GM18909 (cell line): ENCODE results near the gene DMRTC2.
"Not testable (repeated sequence)": the region's sequence is repeated elsewhere in the genome, so short reads cannot be mapped to it uniquely, and the experiment has no call there.

Experiments used
- ATAC-seq: cut with Tn5 transposase; IDR thresholded peaks from one replicate; pipeline ENCODE4 v1.9.1; 2021; ENCODE audit warnings: mild to moderate bottlenecking; ENCODE audit not compliant: unreplicated experiment, poor library complexity

DMRTC2 gene

DNA sequence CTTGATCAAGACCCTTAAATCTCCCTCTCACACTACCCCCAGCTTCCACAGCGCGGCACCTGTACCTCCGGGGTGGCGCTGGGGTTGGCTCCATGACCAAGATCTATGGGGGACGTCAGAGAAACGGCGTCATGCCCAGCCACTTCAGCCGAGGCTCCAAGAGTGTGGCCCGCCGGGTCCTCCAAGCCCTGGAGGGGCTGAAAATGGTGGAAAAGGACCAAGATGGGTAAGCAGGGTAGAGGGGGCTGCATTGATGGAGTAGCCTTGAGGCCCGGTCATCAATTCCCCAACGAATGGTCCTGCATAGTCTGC is 24.1 kb downstream of the DMRTC2 start:
- ATAC-seq: no peak

DNA sequence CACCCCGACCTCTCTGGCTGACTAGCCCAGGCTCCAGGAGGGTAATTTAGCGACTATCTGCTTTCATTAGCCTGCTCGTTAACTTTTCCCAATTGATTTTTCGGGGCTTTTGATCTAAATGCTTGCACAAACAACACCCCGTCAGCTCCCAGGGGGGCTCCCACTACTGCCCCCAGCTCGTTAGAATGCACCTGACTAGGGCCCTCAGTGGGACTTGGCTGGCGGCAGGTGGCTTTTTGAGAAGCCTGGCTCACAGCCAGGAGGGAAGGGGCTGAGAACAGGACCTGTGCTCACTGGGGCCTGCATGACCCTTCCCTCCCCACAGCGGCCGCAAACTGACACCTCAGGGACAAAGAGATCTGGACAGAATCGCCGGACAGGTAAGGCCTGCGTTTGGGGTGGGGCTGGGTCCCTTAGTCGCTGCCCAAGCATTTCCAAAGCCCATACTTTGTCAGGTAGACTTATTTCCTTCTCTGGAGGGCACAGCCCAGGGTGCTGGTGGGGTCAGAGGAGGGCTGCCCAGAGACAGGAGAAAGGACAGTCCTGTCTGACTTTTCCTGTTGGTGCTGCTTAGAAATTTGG is 24.6 kb downstream of the DMRTC2 start:
- ATAC-seq: no peak

DNA sequence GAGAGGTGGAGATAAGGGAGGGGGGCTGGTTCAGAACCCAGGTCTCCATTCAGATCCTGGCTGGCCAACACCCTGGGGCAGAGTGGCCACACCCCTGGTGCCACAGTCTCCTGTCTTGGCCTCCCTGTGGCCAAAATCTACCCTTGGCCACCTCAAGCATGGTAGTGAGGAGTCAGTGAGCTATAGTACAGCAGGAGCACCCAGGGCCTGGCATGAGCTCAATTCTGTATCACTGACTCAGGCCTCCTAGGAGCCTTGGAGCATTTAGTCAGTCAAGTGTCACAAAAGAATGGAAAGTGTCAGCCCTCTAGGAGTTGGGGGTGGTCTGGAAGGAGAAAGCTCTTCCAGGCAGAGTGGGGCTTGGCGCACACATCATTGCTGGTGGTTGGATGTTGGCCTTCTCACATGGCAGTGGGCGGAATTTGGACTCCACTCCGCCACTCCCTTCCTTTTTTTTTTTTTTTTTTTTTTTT is 25.6 kb downstream of the DMRTC2 start:
- ATAC-seq: no peak

DNA sequence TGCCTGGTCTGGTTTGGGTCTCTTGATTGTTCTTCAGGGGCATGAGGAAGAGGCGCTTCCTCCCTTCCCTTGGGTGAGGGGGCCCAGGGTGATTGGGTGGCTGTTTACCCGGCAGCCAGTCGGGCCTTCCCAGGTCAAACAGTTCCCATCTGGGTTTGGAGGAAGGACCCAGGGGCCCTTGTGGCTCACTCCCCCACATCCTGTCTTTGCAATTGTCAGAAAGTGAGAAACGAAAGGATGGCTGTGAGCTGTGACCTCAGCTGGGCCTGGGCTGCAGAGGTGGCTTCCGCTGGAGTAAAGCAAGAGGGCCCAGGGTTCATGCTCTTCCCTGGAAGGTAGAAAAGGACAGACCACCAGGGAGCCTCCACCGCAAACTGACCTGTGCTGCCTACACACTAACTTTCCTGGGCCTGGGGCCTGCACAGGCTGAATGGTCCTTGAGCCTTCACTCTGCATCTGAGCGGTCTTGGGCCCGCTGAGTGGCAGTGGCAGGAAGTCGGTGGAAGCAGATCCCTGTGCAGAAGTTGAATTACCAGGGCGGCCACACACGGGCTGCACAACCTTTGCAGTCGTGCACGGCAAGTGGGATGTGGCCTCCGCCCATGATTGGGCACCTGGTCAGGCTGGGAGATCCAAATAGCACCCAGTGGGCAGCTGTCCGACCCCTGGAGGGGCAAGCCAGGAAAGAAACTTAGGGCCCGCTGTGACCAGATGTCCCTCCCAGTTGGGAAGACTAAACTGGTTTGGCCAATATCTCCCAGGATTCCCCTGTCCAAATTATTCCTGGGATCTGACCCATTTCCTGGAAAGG is 26.9 kb downstream of the DMRTC2 start:
- peak; percentile 47 for ATAC-seq

DNA sequence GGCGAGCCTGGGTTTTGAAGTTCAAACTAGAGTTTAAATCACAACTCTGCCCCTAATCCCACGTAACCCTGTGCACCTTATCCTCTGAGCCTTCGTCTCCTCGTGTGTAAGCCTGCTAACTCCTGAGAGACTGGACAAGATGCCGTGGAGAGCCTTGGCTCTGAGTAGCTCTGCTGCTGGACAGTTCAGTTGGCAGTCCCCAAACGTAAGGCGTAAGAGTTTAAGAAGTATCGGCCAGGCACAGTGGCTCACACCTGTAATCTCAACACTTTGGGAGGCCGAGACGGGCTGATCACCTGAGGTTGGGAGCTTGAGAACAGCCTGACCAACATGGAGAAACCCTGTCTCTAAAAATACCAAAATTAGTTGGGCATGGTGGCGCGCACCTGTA is 27.5 kb downstream of the DMRTC2 start:
- ATAC-seq: no peak

DNA sequence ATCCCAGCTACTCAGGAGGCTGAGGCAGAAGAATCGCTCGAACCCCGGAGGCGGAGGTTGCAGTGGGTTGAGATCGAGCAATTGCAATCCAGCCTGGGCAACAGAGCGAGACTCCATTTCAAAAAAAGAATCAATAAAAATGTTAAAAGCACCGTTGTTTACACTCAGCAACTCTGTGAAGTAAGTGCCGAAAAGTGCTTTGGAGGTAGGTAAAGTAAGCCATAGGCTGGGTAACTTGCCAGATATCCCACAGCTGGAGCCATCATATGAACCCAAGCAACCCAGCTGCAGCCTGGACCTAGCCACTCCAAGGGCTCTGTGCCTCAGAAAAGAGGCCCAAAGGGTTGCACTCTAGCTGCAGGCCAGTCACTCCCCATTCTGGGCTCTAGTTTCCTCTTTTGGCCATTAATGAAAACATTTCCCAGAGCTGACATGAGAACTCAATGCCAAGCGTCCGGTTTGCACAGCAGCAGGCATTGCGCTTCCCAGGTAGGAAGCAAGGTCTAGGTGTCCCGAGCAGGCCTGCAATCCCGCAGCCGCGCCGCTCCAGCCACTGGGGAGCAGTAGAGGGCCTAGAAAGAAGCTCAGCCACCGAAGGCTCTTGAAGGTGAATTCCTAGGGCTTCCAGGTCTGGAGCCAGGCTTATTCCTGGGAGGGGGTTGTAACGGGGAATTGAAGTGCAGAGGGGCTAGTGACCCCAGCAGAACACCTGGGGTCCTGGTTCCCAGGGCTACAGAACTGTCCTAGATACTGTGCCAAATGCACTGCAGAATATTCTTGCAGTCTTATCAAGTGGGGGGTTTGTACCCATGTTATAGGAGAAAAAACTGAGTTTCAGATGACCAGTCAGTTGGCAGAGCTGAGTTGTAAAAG is 28.2 kb downstream of the DMRTC2 start:
- no peak for ATAC-seq

DNA sequence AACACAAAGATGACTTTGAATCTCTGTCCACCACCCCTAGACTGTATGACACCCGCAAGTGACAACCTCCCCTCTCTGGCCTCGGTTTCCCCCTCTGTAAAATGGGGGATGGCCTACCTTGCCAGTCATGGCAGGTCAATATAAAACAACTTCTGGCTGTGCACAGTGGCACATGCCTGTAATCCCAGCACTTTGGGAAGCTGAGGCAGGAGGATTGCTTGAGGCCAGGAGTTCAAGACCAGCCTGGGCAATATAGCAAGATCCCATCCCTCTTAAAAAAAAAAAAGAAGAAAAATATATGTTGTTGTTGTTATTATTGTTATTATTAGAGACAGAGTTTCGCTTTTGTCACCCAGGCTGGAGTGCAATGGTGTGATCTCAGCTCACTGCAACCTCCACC is 31.1 kb downstream of the DMRTC2 start:
- not testable (repeated sequence) for ATAC-seq

DNA sequence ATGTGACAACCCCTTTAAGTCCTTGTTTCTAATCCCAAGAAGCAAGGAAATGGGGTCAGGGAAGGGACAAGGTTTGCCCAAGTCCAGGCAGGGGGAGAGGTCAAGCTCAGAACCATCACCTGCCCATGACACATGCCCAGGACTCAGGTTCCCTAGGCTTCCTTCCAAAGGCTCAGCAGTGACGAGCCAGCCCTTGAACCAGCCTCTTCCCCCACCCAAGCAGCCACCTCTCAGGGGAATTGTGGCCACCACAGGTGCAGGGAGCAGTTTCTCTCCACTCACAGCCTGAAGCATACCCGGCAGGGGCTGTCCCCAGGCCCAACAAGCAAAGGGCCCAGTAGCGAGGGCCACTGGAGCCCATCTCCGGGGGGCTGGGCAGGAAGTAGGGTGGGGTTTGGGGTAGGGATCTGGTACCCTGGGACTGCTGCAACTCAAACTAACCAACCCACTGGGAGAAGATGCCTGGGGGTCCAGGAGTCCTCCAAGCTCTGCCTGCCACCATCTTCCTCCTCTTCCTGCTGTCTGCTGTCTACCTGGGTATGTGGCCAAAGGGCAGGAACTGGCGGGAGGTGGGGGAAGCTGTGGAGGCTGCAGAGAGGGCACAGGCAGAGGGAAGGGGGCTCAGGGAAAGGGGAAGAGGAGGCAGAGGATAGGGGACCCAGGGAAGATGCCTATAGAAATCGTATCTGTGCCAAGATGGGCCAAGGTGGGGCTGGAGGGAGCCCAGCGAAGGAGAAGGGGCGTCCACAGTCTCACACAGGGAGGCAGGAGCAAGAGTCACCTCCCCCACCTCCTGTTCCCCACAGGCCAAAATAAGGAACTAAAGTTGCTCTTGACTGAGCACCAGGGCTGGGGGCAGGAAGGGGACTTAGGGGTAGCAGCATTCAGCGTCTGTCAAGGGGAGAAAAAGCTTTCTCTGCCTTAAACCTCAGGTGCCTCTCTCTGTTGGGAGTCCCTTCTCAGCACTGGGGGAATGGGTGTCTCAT is 32.3 kb downstream of the DMRTC2 start, which contains the start of gene CD79A:
CD79A (plus strand) TSS at position 433 of the 986 bp plus-strand sequence; CDS start at position 459, 26 bp downstream.
- peak; percentile 69 for ATAC-seq

DNA sequence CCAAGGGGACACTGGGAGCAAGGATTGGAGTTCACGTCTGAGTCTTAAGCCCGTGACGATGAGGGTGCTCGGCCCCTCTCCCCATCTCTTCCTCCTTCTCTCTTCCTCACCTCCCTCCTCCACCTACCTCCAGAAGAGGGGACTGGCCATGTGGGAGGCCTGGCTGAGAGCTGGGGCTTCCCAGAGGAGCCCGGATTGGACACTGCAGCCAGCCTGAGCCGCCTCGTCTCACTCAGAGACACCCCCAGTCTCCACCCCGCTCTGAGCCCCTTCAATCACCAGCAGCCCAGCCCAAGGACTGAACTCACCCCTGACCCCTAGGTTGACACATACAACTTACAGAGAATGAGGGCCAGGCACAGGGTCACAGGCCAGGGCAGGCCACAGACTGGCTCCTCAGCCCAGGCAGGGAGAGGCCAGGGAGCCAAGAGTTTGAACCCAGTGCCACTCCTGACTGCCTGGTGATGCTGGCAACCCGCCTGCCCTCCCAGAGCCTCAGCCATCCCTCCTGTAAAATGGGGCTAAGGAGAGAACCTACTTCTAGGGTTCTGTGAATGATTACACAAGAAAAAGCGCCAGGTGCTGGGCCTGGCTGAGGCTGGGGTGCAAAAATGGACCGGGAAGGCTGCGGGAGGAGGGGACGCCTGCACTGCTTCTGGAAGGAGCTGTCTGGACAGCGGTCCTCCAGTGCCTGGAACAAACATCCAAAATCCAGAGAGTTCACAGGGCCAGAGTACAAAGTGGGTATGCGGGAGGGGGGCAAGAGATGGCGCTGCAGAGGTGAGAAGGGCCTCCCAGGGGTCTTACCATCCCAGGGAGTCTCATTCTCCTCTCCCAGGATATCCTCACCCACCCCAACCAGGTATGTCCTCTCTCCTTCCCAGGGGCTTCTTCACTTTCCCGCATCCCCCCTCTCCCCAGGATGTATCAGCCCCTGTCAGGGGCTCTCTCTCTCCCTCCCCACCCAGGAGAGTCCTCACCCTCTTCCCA is 33.4 kb downstream of the DMRTC2 start:
- ATAC-seq: no peak

DNA sequence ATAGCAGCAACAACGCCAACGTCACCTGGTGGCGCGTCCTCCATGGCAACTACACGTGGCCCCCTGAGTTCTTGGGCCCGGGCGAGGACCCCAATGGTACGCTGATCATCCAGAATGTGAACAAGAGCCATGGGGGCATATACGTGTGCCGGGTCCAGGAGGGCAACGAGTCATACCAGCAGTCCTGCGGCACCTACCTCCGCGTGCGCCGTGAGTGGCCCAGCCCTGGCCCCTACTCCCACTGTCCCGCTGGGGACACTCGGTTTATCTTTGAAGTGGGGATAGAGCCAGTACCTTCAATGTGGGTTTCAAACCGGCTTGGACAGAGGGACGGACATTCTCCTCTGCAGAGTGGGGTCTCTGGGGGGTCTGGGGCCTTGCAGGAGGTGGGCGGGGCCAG is 34.2 kb downstream of the DMRTC2 start:
- ATAC-seq: no peak

DNA sequence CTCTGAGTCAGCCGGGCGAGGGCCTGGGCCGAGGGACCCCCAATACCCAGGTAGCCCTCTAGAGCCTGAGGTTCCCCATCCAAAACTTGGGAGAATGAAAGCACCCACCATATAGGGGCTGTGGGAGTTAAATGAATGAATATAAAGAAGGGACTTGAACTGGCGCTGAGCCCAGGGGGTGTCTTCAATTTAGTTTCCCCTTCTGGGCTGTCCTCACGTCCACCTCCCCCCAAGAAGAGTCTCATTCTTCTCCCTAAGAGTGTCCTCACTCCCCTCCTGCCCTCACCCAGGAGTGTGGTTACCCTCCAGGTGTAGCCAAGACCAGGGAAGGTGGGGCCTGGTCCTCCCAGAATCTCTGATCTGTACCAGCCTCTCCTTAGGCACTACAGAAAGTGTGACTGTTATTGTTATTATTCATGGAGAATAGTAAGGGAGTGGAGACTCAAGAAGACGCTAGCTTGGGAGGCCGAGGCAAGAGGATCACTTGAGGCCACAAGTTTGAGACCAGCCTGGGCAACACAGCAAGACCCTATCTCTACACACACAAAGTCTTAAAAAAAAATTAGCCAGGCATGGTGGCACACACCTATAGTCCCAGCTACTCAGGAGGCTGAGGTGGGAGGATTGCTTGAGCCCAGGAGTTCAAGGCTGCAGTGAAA is 35.0 kb downstream of the DMRTC2 start:
- ATAC-seq: no peak

DNA sequence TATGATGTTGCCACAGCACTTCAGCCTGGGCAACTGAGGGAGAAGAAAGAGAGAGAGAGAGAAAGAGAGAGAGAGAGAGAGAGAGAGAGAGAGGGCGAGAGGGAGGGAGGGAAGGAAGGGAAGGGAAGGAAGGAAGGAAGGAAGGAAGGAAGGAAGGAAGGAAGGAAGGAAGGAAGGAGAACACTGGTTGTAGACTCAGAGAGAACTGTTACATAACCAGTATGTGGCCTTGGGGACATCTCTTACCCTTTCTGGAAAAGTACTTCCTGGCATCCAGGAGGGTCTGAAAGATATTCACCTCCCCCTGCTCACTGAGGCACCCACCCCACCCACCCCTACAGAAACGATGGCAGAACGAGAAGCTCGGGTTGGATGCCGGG is 35.5 kb downstream of the DMRTC2 start:
- ATAC-seq: no peak

DNA sequence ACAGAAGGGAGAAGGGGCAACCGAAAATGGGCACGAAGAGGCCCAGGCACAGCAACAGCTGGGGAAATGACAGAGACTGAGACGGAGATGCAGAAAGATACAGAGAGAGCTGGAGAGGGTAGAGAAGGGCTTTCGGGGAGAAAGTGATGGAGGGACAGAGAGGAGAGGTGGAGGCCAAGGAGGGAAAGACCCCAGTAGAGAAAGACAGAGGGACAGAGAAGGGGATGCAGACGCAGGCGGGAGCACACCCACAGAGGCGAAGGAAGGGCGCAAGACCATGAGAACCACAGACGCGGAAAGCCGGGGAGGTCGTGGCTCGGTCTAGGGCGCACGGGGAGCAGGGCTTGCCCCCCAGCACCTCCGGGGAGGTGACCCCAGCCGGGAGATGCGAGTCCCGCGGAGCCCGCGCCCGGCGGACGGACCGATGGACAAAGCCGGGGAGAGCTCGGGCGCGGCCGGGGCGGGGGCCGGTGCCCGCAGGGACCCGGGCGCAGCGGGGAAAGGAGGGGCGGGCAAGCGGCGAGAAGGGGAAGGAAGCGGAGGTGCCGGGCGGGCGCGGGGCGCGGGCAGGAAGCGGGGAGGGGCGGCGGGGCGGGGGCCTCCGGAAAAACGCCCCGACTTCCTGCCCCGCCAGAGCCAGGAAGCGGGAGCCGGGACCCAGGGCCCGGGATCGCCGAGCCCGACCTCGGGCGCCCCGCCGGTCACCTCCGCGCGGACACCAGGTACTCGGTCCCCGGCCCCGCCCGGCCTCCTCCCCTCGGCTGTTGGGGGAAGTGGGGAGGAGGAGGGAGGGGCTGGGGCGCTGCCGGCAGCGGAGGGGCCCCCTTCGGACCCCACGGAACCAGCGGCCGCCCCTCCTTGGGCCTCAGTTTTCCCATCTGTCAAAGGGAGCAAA is 38.0 kb downstream of the DMRTC2 start, which contains the start of gene ARHGEF1:
ARHGEF1 (plus strand) TSS at position 617 of the 895 bp plus-strand sequence. CDS start 4,899 bp downstream, outside the sequence.
- ATAC-seq: no peak

DNA sequence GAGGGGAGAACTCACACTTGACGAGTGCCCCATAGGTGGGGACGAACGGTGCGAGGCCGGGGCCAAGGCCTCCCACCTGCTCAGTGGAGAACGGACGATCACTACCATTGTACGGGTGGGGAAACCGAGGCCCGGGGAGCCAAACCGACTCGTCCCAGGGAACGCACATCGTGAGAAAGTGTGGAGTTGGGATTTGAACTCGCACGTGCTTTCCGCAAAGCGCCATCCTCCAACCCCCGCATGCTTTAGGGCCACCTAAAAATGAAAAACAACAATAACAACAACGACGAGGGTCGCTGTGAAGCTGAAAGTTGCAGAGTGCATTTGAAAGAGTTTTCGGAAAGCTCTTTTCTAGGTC is 38.6 kb downstream of the DMRTC2 start:
- ATAC-seq: no peak

DNA sequence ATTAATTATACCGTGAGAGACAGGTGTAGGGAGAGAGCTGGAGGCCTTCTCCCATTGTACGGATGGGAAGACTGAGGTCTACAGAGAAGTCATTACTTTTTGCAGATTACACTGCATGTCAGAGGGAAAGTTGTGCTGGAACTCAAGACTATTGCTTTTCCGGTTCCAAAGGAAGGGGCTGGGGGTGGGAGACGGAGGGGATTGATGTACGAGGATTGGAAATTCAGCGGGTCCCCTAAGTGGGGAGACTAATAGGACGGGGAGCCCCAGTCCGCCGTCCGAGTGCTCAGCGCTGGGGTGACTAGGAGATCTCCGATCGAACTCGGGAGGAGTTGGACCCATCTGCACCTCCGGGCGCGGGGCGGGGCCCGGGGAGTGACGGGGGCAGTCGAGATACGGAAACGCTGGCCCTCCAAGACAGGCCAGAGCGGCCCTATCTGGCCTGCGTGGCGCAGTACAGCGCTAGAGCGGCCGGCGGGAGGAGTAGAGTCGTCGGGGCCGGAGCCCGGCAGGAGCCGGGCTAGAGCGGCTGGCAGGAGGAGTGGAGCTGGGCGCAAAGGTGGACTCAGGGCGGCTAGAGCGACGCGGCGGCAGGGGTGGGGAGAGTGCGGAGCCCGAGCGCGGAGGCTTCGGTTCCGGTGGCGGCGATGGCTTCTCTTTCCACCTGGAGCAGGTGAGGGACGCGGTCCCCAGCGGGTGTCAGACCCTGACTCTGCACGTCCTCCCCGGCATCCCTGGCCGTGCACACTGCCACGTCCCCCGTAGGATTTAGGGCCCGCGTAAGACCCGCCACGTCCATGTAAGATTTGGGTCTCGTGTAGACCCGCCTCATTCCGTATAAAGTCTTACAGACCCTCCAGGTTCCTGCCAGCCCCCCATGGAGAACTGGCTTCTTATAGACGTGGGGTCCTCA is 39.2 kb downstream of the DMRTC2 start:
- peak; percentile 79 for ATAC-seq
